Astrocyte of the spinal cord (primary cell): ENCODE measurements around the gene SV2B.

Experiments used
- DNase-seq: peaks from one replicate; pipeline ENCODE4 v3.0.0; 2011; ENCODE audit warnings: low read depth, low spot score
- H3K4me3 ChIP-seq: 2 replicates; pipeline ENCODE4 v1.5.1; 2011; ENCODE audit warnings: low read depth, mild to moderate bottlenecking, low read length, moderate library complexity
- in situ Hi-C: cut with HindIII; loops from 2 replicates; pipeline ENCODE4 v1.10.0; 2017; ENCODE audit warnings: low sequenced_read_pairs
- TF ChIP-seq, protein P1 (sequence below): IDR thresholded peaks from 2 replicates; pipeline ENCODE4 v1.5.1; 2012; ENCODE audit warnings: low read depth, mild to moderate bottlenecking, low read length, inconsistent platforms

The SV2B gene

DNA sequence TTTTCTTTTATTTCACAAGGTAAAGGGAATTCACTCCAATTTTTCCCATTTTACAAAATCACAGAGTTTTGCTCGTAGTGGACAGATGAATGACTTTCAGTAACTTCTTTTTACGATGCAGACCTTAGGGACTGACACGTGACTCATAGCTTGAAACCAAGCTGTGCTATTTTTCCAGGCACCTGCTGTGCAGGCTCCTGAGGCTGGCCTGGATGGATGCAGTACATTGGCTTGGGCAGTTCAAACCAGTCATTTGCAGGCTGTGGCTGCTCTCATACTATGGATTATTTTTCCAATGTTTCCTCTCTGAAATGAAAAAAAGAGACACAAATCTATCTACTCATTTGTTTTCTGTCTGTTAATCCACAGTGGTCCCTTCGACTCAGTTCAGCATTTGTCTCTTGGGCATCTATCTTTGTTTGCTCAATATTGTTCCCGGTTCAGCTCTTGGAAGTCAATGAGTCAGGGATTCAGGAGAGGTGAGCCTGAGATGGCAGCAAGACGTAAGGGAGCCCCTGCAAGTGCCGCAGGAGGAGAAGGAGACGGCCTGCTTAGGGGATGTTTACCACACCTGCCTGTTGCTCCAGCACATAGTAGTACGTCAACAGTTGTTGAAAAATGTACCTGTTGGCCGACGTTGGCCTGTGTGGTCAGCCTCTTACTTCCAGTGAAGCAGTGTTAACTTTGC, 92.8 kb downstream of the SV2B start:
- H3K4me3 ChIP-seq: no peak overlapping the region
- TF ChIP-seq, protein P1, sequence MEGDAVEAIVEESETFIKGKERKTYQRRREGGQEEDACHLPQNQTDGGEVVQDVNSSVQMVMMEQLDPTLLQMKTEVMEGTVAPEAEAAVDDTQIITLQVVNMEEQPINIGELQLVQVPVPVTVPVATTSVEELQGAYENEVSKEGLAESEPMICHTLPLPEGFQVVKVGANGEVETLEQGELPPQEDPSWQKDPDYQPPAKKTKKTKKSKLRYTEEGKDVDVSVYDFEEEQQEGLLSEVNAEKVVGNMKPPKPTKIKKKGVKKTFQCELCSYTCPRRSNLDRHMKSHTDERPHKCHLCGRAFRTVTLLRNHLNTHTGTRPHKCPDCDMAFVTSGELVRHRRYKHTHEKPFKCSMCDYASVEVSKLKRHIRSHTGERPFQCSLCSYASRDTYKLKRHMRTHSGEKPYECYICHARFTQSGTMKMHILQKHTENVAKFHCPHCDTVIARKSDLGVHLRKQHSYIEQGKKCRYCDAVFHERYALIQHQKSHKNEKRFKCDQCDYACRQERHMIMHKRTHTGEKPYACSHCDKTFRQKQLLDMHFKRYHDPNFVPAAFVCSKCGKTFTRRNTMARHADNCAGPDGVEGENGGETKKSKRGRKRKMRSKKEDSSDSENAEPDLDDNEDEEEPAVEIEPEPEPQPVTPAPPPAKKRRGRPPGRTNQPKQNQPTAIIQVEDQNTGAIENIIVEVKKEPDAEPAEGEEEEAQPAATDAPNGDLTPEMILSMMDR: no peak
- no peak for DNase-seq
- in situ Hi-C loops: no loop called here

DNA sequence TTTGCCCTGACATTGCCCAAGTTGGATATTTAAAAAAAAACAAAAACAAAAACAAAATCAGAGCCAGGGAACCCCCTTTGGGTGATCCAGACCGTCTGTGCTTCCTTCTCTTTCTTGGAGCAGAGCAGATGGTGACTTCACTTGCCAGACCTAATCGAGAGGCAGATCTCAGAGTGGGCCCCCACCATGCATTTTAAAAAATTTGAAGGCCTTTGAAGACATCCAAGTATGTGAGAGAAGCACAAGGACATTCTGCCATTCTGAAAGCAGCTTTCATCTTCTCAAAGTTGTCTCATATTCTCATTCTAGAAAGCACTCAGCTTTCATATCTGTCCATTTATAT, 93.3 kb downstream of the SV2B start:
- no peak overlapping the region for H3K4me3 ChIP-seq
- TF ChIP-seq, protein P1: no peak
- no peak for DNase-seq
- in situ Hi-C loops: no loop called here

DNA sequence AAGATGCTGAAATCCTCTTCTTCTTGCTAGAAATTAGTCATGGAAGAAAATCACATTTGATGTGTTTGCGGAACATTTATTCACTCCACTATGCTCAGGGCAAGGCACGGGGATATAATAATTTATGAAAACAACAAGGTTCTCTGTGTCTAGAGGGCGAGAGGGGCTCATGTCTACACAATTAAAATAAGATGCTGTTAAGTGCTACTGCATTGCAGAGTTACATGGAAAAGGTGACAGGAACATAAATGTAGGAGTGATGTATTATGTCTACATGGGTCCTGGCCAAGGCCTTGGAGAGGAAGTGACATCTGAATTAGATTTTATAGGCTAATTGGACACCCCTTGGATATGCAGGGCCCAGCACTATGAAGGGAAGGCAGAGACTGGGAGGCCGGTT, 96.1 kb downstream of the SV2B start:
- H3K4me3 ChIP-seq: no peak overlapping the region
- in situ Hi-C loops: no loop called here
- TF ChIP-seq, protein P1: no peak
- DNase-seq: no peak

DNA sequence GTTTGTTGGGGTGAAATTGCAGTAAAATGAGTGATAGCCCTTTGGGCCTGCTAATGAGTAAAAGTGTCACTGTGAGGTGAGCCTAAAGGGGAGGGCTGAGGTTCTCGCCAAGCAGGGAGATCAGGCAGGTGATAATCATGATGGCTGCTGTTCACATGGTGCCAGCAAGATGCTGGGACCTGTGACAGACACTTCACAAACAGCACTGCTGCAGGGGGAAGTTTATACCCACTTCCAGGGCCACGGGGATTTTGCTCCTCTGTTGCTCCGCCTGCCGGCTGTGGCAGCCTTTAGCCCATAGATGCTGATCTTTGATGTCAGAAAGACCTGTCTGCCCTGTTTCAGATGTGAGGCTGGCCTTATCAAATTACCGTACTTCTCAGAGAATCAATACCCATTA, 96.7 kb downstream of the SV2B start:
- H3K4me3 ChIP-seq: no peak overlapping the region
- no peak for DNase-seq
- TF ChIP-seq, protein P1: no peak
- in situ Hi-C loops: no loop called here

DNA sequence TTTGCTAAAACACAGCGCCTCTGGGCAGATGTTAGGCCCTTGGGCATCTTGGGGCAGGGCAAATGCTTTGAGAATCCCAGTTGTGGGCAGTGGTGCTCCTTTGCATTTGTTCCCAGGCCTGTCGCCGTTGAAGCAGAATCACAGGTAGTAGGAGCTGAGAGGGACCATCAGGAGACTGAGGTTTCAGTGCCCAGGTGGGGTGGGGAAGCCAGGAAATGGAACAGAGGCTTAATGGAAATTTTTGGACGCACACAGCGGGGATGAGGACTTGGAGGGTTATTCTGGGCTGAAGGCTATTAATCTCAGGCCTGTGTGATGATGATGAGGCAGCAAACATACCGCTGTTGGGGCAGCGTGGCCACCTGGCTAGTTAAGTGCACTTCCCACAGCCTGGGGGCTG, 99.5 kb downstream of the SV2B start:
- no peak for DNase-seq
- TF ChIP-seq, protein P1: no peak
- no peak overlapping the region for H3K4me3 ChIP-seq
- in situ Hi-C loops: no loop called here

DNA sequence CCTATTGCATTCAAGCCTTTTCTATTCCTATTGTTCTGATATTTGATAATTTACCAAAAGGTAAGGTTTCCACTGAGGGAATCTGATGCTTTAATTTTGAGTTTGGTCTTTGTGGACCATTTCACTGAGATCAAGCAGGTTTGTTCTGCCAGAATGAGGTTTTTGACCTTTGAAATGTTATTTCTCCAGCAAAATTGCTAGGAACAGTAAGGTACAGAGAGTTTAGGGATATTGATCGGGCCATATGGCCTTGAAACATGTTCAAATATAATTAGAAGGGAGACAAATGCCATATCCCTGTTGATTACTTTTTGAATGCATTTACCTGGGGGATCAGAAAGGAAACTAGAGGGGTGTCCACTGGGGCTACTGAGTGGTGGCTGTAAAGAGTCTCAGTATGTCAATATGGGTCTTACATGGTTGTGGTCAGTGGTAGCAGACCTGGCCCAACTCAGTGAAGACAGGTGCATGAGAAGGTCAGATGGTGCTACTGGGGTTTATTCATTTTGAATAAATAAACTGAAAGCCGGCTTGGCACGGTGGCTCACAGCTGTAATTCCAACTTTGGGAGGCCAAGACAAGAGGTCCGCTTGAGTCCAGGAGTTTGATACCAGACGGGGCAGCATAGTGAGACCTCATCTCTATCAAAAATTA, 100.2 kb downstream of the SV2B start:
- TF ChIP-seq, protein P1: no peak
- H3K4me3 ChIP-seq: no peak overlapping the region
- DNase-seq: no peak
- in situ Hi-C loops: no loop called here
